ENCODE data around the gene OR9Q2. TPM values are rescaled to one million over a fixed set of nuclear protein-coding genes. Genes with fewer than 3 reads are reported as not detected.

OR9Q2 gene, protein sequence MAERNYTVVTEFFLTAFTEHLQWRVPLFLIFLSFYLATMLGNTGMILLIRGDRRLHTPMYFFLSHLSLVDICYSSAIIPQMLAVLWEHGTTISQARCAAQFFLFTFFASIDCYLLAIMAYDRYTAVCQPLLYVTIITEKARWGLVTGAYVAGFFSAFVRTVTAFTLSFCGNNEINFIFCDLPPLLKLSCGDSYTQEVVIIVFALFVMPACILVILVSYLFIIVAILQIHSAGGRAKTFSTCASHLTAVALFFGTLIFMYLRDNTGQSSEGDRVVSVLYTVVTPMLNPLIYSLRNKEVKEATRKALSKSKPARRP
- total RNA-seq = not detected in 2 replicates

DNA sequence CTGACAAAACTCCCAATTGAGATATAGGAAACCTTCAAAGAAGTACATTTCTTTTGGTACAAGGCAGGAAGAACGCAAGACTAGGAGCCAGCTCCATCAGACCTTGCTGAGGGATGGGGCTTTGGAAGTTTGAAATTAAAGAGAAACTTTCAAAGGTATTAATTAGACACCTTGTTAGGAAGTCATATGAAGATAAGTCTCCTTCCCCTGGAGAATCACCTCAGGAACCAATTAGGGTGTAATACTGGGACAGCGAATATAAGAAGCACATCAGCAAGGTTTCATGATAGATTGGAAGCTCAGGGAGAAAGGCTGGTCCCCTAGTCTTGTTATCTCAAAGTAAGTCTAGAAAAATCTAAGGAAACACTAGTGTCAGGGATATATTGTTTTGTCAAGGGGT is at the start of gene OR9Q2:
Gene OR9Q2, plus strand, starts transcription at position 301 of the 400 bp plus-strand sequence. CDS start 1,421 bp downstream, outside the sequence.

DNA sequence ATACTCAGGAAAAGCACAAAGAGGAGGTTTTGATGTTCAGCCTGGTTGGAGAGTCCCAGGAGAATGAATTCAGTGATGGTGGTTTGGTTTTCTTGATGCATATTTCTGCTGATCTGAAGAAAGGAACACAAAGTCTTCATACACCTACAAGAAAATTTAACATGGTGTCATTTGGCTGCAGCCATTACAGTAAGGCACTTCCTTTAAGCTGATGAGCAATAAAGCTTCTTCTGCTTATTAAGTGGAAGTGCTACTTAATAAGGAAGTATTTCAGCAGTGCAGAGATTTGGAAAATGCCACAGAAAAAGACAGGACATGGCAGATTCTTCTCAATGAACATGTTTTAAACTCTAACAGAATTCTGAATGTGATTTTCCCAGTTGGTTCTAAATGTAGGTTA is 15.2 kb downstream of the OR9Q2 start, which contains the start of gene OR1S2:
Gene OR1S2, minus strand, starts transcription at position 101 of the 400 bp plus-strand sequence. Its CDS starts 0 bp downstream, at position 101.

DNA sequence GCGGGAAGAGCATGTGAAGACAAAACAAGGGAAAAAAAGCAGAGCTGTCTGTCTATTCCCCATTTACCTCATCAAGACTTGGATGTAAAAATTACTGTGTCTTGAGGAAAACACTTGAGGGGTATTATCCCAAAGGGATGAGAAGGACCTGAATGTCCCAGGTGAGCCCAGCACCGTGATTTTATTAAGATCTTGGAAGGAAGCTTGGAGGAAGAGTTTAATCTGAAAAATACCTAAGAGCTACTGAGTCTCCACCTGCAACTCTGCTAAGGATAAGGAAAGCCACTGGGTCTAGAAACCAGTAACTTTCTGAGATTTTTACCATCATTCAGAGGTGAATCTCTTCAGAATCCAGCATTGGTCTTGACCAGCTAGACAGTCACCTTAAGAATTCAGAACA is 23.6 kb downstream of the OR9Q2 start, which contains the start of gene OR1S1:
Gene OR1S1, plus strand, starts transcription at position 301 of the 400 bp plus-strand sequence.

Other genes starting within 250 kb of the OR9Q2 start
- gene OR9Q1, start 165.2 kb upstream of the OR9Q2 start, total RNA-seq = not detected in 2 replicates
- gene OR6Q1, start 158.1 kb upstream of the OR9Q2 start, total RNA-seq = not detected in 2 replicates
- gene OR9I1, start 63.5 kb upstream of the OR9Q2 start, total RNA-seq = not detected in 2 replicates
- gene OR1S2, start 15.1 kb downstream of the OR9Q2 start, total RNA-seq = not detected in 2 replicates
- not detected in 2 replicates for gene OR1S1, start 23.6 kb downstream of the OR9Q2 start, total RNA-seq
- not detected in 2 replicates for gene OR10Q1, start 39.8 kb downstream of the OR9Q2 start, total RNA-seq
- gene OR10W1, start 79.2 kb downstream of the OR9Q2 start, total RNA-seq = not detected in 2 replicates
- not detected in 2 replicates for gene OR5B17, start 170.0 kb downstream of the OR9Q2 start, total RNA-seq
- not detected in 2 replicates for gene OR5B3, start 217.8 kb downstream of the OR9Q2 start, total RNA-seq
- gene OR5B2, start 239.1 kb downstream of the OR9Q2 start, total RNA-seq = not detected in 2 replicates

Measured in regular cardiac myocyte (primary cell).